OCI-LY3 (cell line): ENCODE data around the gene MYL5.

Experiments
- H2AFZ ChIP-seq: fragments of 200-600, 300-600 bp; shearing (Covaris generic); 2 replicates; pipeline ENCODE4 v1.6.0; 2014; ENCODE audit warnings: antibody characterized with exemption, low read depth, low read length
- H3K27ac ChIP-seq: fragments of 200-600, 300-600 bp; sonication (generic); 2 replicates; pipeline ENCODE4 v1.5.1; 2014; ENCODE audit warnings: mild to moderate bottlenecking, low read length, moderate library complexity, mixed read lengths
- H3K27me3 ChIP-seq: fragments of 200-600, 300-600 bp; sonication (generic); 2 replicates; pipeline ENCODE4 v1.6.1; 2014; ENCODE audit warnings: low read depth, low read length, mixed read lengths
- H3K36me3 ChIP-seq: fragments of 200-600, 300-600 bp; sonication (generic); replicated peaks from 2 replicates; pipeline ENCODE3; 2014; ENCODE audit warnings: low read depth, low read length, mixed read lengths
- H3K4me1 ChIP-seq: fragments of 300-600, 200-600 bp; sonication (generic); 2 replicates; pipeline ENCODE4 v1.6.1; 2014; ENCODE audit warnings: low read length, mixed read lengths
- H3K4me2 ChIP-seq: fragments of 200-600, 300-600 bp; sonication (generic); 2 replicates; pipeline ENCODE4 v1.6.1; 2014; ENCODE audit warnings: low read length, mixed read lengths
- H3K4me3 ChIP-seq: fragments of 300-600, 200-600 bp; sonication (generic); 2 replicates; pipeline ENCODE4 v1.5.1; 2014; ENCODE audit warnings: antibody characterized with exemption, mild to moderate bottlenecking, low read length, moderate library complexity
- H3K79me2 ChIP-seq: fragments of 300-600, 200-600 bp; shearing (Covaris generic); 2 replicates; pipeline ENCODE4 v1.6.1; 2014; ENCODE audit warnings: mild to moderate bottlenecking, low read length, mixed read lengths
- H3K9ac ChIP-seq: fragments of 300-600, 200-600 bp; shearing (Covaris generic); 2 replicates; pipeline ENCODE4 v1.6.0; 2014; ENCODE audit warnings: mild to moderate bottlenecking, low read length, moderate library complexity
- H3K9me3 ChIP-seq: fragments of 200-600, 300-600 bp; shearing (Covaris generic); 2 replicates; pipeline ENCODE4 v1.6.1; 2014; ENCODE audit warnings: low read length, mixed read lengths; ENCODE audit not compliant: insufficient read depth
- H4K20me1 ChIP-seq: fragments of 200-600, 300-600 bp; sonication (generic); 2 replicates; pipeline ENCODE4 v1.6.1; 2016; ENCODE audit warnings: low read length, mixed read lengths; ENCODE audit not compliant: insufficient read depth
- EZH2phosphoT487 ChIP-seq: fragments of 200-600 bp; shearing (Covaris generic); IDR thresholded peaks from 2 replicates; pipeline ENCODE4 v1.6.1; 2018; ENCODE audit warnings: antibody characterized with exemption, mixed run types, low read depth
- TF ChIP-seq, protein P1 (sequence below): fragments of 200-600, 300-600 bp; sonication (generic); IDR thresholded peaks from 2 replicates; pipeline ENCODE4 v1.5.1; 2014; ENCODE audit warnings: antibody characterized with exemption, low read length, low read depth

Gene MYL5

GRCh38 chr4:664713-665231 is 9.6 kb upstream of the MYL5 start:
- H3K9ac ChIP-seq = no peak overlapping the region
- H3K79me2 ChIP-seq = no peaks in the 10 kb centered on the region
- no peak overlapping the region for H3K27ac ChIP-seq
- peaks cover 2% of the 10 kb centered on the region for H3K36me3 ChIP-seq
- H3K27me3 ChIP-seq = no peaks in the 10 kb centered on the region
- H3K4me2 ChIP-seq = peak overlapping the region; percentile 56
- H4K20me1 ChIP-seq = no peaks in the 10 kb centered on the region
- H3K4me1 ChIP-seq = no peaks in the 10 kb centered on the region
- H2AFZ ChIP-seq = no peak overlapping the region
- H3K4me3 ChIP-seq = 0 out of 2 replicates have a peak overlapping the region, but pooled peaks have one; percentile 81
- no peak for TF ChIP-seq EZH2phosphoT487
- TF ChIP-seq, protein P1, sequence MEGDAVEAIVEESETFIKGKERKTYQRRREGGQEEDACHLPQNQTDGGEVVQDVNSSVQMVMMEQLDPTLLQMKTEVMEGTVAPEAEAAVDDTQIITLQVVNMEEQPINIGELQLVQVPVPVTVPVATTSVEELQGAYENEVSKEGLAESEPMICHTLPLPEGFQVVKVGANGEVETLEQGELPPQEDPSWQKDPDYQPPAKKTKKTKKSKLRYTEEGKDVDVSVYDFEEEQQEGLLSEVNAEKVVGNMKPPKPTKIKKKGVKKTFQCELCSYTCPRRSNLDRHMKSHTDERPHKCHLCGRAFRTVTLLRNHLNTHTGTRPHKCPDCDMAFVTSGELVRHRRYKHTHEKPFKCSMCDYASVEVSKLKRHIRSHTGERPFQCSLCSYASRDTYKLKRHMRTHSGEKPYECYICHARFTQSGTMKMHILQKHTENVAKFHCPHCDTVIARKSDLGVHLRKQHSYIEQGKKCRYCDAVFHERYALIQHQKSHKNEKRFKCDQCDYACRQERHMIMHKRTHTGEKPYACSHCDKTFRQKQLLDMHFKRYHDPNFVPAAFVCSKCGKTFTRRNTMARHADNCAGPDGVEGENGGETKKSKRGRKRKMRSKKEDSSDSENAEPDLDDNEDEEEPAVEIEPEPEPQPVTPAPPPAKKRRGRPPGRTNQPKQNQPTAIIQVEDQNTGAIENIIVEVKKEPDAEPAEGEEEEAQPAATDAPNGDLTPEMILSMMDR = no peak
- H3K9me3 ChIP-seq = no peaks in the 10 kb centered on the region

- TF ChIP-seq, protein P1 = no peak
- no peak for TF ChIP-seq EZH2phosphoT487
- Histone ChIP-seq H3K9ac (no peak overlapping the region), H3K79me2 (no peaks in the 10 kb centered on the region), H4K20me1 (no peaks in the 10 kb centered on the region), H3K4me2 (no peak overlapping the region), H3K9me3 (no peaks in the 10 kb centered on the region), H3K4me1 (no peaks in the 10 kb centered on the region), H3K36me3 (peaks cover 4% of the 10 kb centered on the region), H3K27me3 (no peaks in the 10 kb centered on the region), H2AFZ (no peak overlapping the region), H3K4me3 (no peak overlapping the region), H3K27ac (no peak overlapping the region)
These were observed 9.0 kb upstream of the MYL5 start for GRCh38 chr4:665381-665750.

- Histone ChIP-seq H3K9ac (no peak overlapping the region), H3K4me1 (no peaks in the 10 kb centered on the region), H3K36me3 (peaks cover 8% of the 10 kb centered on the region), H3K4me2 (no peak overlapping the region), H3K4me3 (no peak overlapping the region), H2AFZ (no peak overlapping the region), H3K27ac (no peak overlapping the region), H3K27me3 (no peaks in the 10 kb centered on the region), H4K20me1 (no peaks in the 10 kb centered on the region), H3K9me3 (no peaks in the 10 kb centered on the region), H3K79me2 (no peaks in the 10 kb centered on the region)
- TF ChIP-seq EZH2phosphoT487 = no peak
- TF ChIP-seq, protein P1 = no peak
These were observed 8.4 kb upstream of the MYL5 start for GRCh38 chr4:665751-666435.

GRCh38 chr4:666436-666810 is 7.9 kb upstream of the MYL5 start:
- H3K79me2 ChIP-seq = no peaks in the 10 kb centered on the region
- no peak overlapping the region for H3K4me2 ChIP-seq
- H3K27me3 ChIP-seq = no peaks in the 10 kb centered on the region
- no peaks in the 10 kb centered on the region for H3K4me1 ChIP-seq
- peaks cover 9% of the 10 kb centered on the region for H3K36me3 ChIP-seq
- H3K4me3 ChIP-seq = no peak overlapping the region
- no peaks in the 10 kb centered on the region for H3K9me3 ChIP-seq
- H3K9ac ChIP-seq = no peak overlapping the region
- no peak overlapping the region for H3K27ac ChIP-seq
- TF ChIP-seq EZH2phosphoT487 = no peak
- TF ChIP-seq, protein P1 = no peak
- H4K20me1 ChIP-seq = no peaks in the 10 kb centered on the region
- no peak overlapping the region for H2AFZ ChIP-seq
